ENCODE measurements around the gene RASGRP3. TPM values are rescaled to one million over a fixed set of nuclear protein-coding genes. Genes with fewer than 3 reads are reported as not detected.

Gene RASGRP3
- total and polyA plus RNA-seq, 2 of the 13 experiments (the other 11 are each of a cell fraction or from before 2014, with no cell fraction given), result 0.01 TPM; not detected in 1

DNA sequence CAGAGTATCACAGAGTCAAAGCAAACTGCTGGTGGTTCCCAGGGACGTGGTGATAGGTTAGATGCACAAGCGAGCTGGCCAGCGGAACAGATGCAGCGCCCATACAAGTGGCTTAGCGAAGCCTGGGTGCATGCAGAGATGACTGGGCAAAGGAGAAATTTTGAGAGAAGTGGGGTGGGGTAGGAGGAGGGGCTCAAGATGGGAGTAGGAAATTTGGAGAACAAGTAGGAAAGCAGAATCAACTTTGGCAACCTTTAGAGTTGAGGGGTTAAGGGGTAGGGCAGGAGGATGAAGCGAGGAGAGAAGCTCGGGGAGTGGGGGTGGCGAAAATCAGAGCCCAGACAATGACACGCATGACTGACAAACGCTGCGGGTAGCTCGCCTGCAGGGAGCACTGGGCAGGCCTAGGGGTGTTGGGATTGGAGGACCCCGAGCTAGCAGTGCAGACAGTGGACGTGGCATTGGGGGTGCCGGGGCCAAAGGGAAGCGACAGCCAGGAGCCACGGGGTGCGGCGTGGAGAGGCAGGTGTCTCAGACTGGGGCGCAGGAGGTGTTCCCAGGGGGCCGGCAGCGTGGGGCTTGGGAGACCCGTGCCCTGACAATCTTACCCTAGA is 122.2 kb downstream of the RASGRP3 start:
- intact Hi-C loops (cut with micrococcal nuclease; ENCODE audit: unreplicated experiment), result no loop called here
- ATAC-seq (peak; percentile 82), DNase-seq (ENCODE audit: low spot score) (peak; percentile 45), FAIRE-seq (no peak)
- H3K36me3 ChIP-seq (replicated peaks in 1 of 2; ENCODE audit: control insufficient read depth in 1 of 2, insufficient read depth in 2 of 2, low read length in 2 of 2), result peaks cover 2 to 6% of the 10 kb centered on the region in 2 experiments; a peak in 3 of 5 replicates
- CTCF ChIA-PET (ENCODE audit: low intra/inter-chr PET ratio, low total read pairs), result no interaction called here
- H3K9me3 ChIP-seq (ENCODE audit: low read length), result no peaks in the 10 kb centered on the region
- BruUV-seq (replicated peaks), result no TSS peak
- H3K4me2 ChIP-seq (ENCODE audit: low read depth, low read length), result peak overlapping the region; percentile 89
- in situ Hi-C loops (cut with HindIII; ENCODE audit: extremely low pct_ligation_motif_present, low pct_unique_long_range_greater_than_20kb), result loop anchor here (25.0 kb wide), 1 partner anchor 836 kb away; no protein-coding TSS in a partner anchor
- peaks cover 28% of the 10 kb centered on the region for H3K79me2 ChIP-seq (ENCODE audit: insufficient read depth, low read length)
- H3K27ac ChIP-seq (ENCODE audit: extremely low read length, insufficient read depth, low read length), result peak overlapping the region; percentile 70
- H4K20me1 ChIP-seq (ENCODE audit: insufficient read depth, low read length), result no peaks in the 10 kb centered on the region
- WGBS (ENCODE audit: low lambda C conversion rate), result 3% methylated on average over 14 of the region's 23 CpGs
- H3K27me3 ChIP-seq (ENCODE audit: control insufficient read depth in 1 of 2, insufficient read depth in 2 of 2, low read length in 2 of 2), result no peaks in the 10 kb centered on the region; a peak in 1 of 5 replicates
- POLR2A ChIA-PET, result interaction anchor here (0.8 to 1.7 kb wide), 3 partner anchors 13 to 1433 kb away, joined by 3 to 7 read pairs (median 3); partner anchors contain the start of gene SLC30A6
- peak overlapping the region; percentile 81 for H2AFZ ChIP-seq (ENCODE audit: low read length)
- peak overlapping the region; percentile 85 to 100 (median 86) for H3K4me3 ChIP-seq (replicated peaks in 1 of 3; ENCODE audit: insufficient read depth in 1 of 3, low read depth in 2 of 3, low read length in 3 of 3)
- H3K4me1 ChIP-seq (ENCODE audit: insufficient read depth, low read length), result peaks cover 32% of the 10 kb centered on the region
- H3K9ac ChIP-seq (ENCODE audit: insufficient read depth, low read depth, low read length), result peak overlapping the region; percentile 89
- TF ChIP-seq CAMTA2 (CRISPR knock-in tag; IDR thresholded peaks at IDR 0.05; ENCODE audit: borderline replicate concordance) (no peak), ZKSCAN8 (CRISPR knock-in tag; IDR thresholded peaks at IDR 0.05; ENCODE audit: borderline replicate concordance) (no peak), ZNF850 (CRISPR knock-in tag; conservative IDR thresholded peaks at IDR 0.05) (0 out of 2 replicates have a peak, but pooled peaks have one; percentile 38), PHF5A (CRISPR knock-in tag; IDR thresholded peaks at IDR 0.05; ENCODE audit: low read depth, unreplicated experiment) (no peak), ZNF772 (CRISPR knock-in tag; IDR thresholded peaks at IDR 0.05) (no peak), SAP130 (CRISPR knock-in tag; IDR thresholded peaks at IDR 0.05; ENCODE audit: low read depth) (peak; percentile 56), TGIF2 (CRISPR knock-in tag; IDR thresholded peaks at IDR 0.05) (0 out of 2 replicates have a peak, but pooled peaks have one; percentile 46), TMF1 (CRISPR knock-in tag; IDR thresholded peaks at IDR 0.05; ENCODE audit: low read depth) (peak; percentile 20; the same call in 1 of the 2 replicates), ZBTB1 (CRISPR knock-in tag; IDR thresholded peaks at IDR 0.05; ENCODE audit: borderline replicate concordance) (0 out of 2 replicates have a peak, but pooled peaks have one; percentile 28), ARID2 (CRISPR knock-in tag; IDR thresholded peaks at IDR 0.05; ENCODE audit: borderline replicate concordance) (0 out of 2 replicates have a peak, but pooled peaks have one; percentile 59)
- TF ChIP-seq, protein P1, sequence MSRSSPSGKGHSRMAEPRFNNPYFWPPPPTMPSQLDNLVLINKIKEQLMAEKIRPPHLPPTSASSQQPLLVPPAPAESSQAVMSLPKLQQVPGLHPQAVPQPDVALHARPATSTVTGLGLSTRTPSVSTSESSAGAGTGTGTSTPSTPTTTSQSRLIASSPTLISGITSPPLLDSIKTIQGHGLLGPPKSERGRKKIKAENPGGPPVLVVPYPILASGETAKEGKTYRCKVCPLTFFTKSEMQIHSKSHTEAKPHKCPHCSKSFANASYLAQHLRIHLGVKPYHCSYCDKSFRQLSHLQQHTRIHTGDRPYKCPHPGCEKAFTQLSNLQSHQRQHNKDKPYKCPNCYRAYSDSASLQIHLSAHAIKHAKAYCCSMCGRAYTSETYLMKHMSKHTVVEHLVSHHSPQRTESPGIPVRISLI (CRISPR knock-in tag; IDR thresholded peaks at IDR 0.05; ENCODE audit: borderline replicate concordance), result peak; percentile 11; the same call in 1 of the 2 replicates
- TF ChIP-seq, protein P2, sequence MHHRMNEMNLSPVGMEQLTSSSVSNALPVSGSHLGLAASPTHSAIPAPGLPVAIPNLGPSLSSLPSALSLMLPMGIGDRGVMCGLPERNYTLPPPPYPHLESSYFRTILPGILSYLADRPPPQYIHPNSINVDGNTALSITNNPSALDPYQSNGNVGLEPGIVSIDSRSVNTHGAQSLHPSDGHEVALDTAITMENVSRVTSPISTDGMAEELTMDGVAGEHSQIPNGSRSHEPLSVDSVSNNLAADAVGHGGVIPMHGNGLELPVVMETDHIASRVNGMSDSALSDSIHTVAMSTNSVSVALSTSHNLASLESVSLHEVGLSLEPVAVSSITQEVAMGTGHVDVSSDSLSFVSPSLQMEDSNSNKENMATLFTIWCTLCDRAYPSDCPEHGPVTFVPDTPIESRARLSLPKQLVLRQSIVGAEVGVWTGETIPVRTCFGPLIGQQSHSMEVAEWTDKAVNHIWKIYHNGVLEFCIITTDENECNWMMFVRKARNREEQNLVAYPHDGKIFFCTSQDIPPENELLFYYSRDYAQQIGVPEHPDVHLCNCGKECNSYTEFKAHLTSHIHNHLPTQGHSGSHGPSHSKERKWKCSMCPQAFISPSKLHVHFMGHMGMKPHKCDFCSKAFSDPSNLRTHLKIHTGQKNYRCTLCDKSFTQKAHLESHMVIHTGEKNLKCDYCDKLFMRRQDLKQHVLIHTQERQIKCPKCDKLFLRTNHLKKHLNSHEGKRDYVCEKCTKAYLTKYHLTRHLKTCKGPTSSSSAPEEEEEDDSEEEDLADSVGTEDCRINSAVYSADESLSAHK (CRISPR knock-in tag; IDR thresholded peaks at IDR 0.05; ENCODE audit: borderline replicate concordance), result no peak
- TF ChIP-seq, protein P3, sequence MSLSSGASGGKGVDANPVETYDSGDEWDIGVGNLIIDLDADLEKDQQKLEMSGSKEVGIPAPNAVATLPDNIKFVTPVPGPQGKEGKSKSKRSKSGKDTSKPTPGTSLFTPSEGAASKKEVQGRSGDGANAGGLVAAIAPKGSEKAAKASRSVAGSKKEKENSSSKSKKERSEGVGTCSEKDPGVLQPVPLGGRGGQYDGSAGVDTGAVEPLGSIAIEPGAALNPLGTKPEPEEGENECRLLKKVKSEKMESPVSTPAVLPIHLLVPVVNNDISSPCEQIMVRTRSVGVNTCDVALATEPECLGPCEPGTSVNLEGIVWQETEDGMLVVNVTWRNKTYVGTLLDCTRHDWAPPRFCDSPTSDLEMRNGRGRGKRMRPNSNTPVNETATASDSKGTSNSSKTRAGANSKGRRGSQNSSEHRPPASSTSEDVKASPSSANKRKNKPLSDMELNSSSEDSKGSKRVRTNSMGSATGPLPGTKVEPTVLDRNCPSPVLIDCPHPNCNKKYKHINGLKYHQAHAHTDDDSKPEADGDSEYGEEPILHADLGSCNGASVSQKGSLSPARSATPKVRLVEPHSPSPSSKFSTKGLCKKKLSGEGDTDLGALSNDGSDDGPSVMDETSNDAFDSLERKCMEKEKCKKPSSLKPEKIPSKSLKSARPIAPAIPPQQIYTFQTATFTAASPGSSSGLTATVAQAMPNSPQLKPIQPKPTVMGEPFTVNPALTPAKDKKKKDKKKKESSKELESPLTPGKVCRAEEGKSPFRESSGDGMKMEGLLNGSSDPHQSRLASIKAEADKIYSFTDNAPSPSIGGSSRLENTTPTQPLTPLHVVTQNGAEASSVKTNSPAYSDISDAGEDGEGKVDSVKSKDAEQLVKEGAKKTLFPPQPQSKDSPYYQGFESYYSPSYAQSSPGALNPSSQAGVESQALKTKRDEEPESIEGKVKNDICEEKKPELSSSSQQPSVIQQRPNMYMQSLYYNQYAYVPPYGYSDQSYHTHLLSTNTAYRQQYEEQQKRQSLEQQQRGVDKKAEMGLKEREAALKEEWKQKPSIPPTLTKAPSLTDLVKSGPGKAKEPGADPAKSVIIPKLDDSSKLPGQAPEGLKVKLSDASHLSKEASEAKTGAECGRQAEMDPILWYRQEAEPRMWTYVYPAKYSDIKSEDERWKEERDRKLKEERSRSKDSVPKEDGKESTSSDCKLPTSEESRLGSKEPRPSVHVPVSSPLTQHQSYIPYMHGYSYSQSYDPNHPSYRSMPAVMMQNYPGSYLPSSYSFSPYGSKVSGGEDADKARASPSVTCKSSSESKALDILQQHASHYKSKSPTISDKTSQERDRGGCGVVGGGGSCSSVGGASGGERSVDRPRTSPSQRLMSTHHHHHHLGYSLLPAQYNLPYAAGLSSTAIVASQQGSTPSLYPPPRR (CRISPR knock-in tag; IDR thresholded peaks at IDR 0.05; ENCODE audit: borderline replicate concordance), result 0 out of 2 replicates have a peak, but pooled peaks have one; percentile 29
